Neural cell (in vitro differentiated cells): ENCODE results near the gene DND1. TPM values are rescaled to one million over a fixed set of nuclear protein-coding genes. Genes with fewer than 3 reads are reported as not detected.
"Not testable (repeated sequence)": the region's sequence is repeated elsewhere in the genome, so short reads cannot be mapped to it uniquely, and the experiment has no call there.

Experiments
- H2AFZ ChIP-seq: fragments of 200-600, 300-800 bp; sonication (generic), shearing (Covaris generic); 2 replicates; pipeline ENCODE4 v1.6.0; 2014; ENCODE audit warnings: low read depth, mild to moderate bottlenecking, antibody characterized with exemption, low read length, moderate library complexity
- H3F3A ChIP-seq: fragments of 200-600 bp; shearing (Covaris generic); 2 replicates; pipeline ENCODE4 v1.6.1; 2016; ENCODE audit warnings: mild to moderate bottlenecking, moderate library complexity, mixed read lengths, antibody characterized with exemption, low read length; ENCODE audit not compliant: insufficient read depth, poor library complexity, severe bottlenecking
- H3K27ac ChIP-seq: fragments of 200-600, 300-800 bp; sonication (generic), shearing (Covaris generic); 2 replicates; pipeline ENCODE4 v1.5.1; 2014; ENCODE audit warnings: mild to moderate bottlenecking, low read length, moderate library complexity
- H3K27me3 ChIP-seq: fragments of 300-800, 200-600 bp; sonication (generic), shearing (Covaris generic); 2 replicates; pipeline ENCODE4 v1.6.0; 2014; ENCODE audit warnings: mild to moderate bottlenecking, low read depth, low read length, moderate library complexity; ENCODE audit not compliant: insufficient read depth
- H3K36me3 ChIP-seq: fragments of 300-800, 200-600 bp; sonication (generic), shearing (Covaris generic); 2 replicates; pipeline ENCODE4 v1.5.1; 2014; ENCODE audit warnings: mild to moderate bottlenecking, antibody characterized with exemption, low read length, moderate library complexity; ENCODE audit not compliant: insufficient read depth
- H3K4me2 ChIP-seq: fragments of 300-800, 200-600 bp; sonication (generic), shearing (Covaris generic); 2 replicates; pipeline ENCODE4 v1.6.0; 2014; ENCODE audit warnings: mild to moderate bottlenecking, low read length
- H3K4me3 ChIP-seq: fragments of 300-800, 200-600 bp; sonication (generic), shearing (Covaris generic); 2 replicates; pipeline ENCODE4 v1.5.1; 2014; ENCODE audit warnings: mild to moderate bottlenecking, low read length, moderate library complexity
- H3K79me2 ChIP-seq: fragments of 200-600 bp; shearing (Covaris generic); replicated peaks from 2 replicates; pipeline ENCODE4 v1.6.0; 2014; ENCODE audit warnings: mild to moderate bottlenecking, low read length, moderate library complexity; ENCODE audit not compliant: insufficient read depth
- H3K9ac ChIP-seq: fragments of 300-800, 200-600 bp; sonication (generic), shearing (Covaris generic); 2 replicates; pipeline ENCODE4 v1.6.1; 2016; ENCODE audit warnings: mild to moderate bottlenecking, low read length, mixed read lengths
- H3K9me2 ChIP-seq: fragments of 200-600 bp; shearing (Covaris generic); 2 replicates; pipeline ENCODE4 v1.6.1; 2016; ENCODE audit warnings: mild to moderate bottlenecking, low read length, mixed read lengths; ENCODE audit not compliant: insufficient read depth
- H3K9me3 ChIP-seq: fragments of 200-600, 300-800 bp; sonication (generic), shearing (Covaris generic); 2 replicates; pipeline ENCODE4 v1.6.1; 2016; ENCODE audit warnings: mild to moderate bottlenecking, mixed run types, low read length, moderate library complexity, mixed read lengths
- H4K20me1 ChIP-seq: fragments of 200-600 bp; shearing (Covaris generic); 2 replicates; pipeline ENCODE4 v1.6.1; 2016; ENCODE audit warnings: mild to moderate bottlenecking, mixed run types; ENCODE audit not compliant: insufficient read depth
- EP300 ChIP-seq: fragments of 450-650 bp; conservative IDR thresholded peaks from 2 replicates; pipeline ENCODE4 v1.6.1; 2014; ENCODE audit warnings: antibody characterized with exemption, mild to moderate bottlenecking, moderate library complexity; ENCODE audit not compliant: poor library complexity, severe bottlenecking
- MXI1 ChIP-seq: fragments of 450-650 bp; conservative IDR thresholded peaks from 2 replicates; pipeline ENCODE4 v1.6.1; 2014; ENCODE audit warnings: antibody characterized with exemption, mild to moderate bottlenecking; ENCODE audit not compliant: poor library complexity, severe bottlenecking
- RAD21 ChIP-seq: fragments of 450-650 bp; conservative IDR thresholded peaks from 2 replicates; pipeline ENCODE4 v1.6.1; 2014; ENCODE audit warnings: antibody characterized with exemption, mild to moderate bottlenecking, moderate library complexity
- SMC3 ChIP-seq: fragments of 450-650 bp; conservative IDR thresholded peaks from 2 replicates; pipeline ENCODE4 v1.6.1; 2014; ENCODE audit warnings: antibody characterized with exemption, mild to moderate bottlenecking, moderate library complexity; ENCODE audit not compliant: poor library complexity
- polyA plus RNA-seq: library from polyadenylated mRNA; depleted of rRNA; stranded (reverse); fragments of >200 nt; gene quantifications from 2 replicates; pipeline ENCODE4 v1.2.3, GENCODE V29; 2014
- small RNA-seq, 3 experiments: library from RNA; depleted of rRNA; stranded (forward); fragments of <200 nt; gene quantifications; one replicate each; pipeline ENCODE3, GENCODE V24; 2012
- TF ChIP-seq, protein P1 (sequence below): fragments of 450-650 bp; IDR thresholded peaks from 2 replicates; pipeline ENCODE4 v1.5.1; 2014; ENCODE audit warnings: antibody characterized with exemption, mild to moderate bottlenecking, moderate library complexity; ENCODE audit not compliant: poor library complexity, severe bottlenecking
- TF ChIP-seq, protein P2 (sequence below): IDR thresholded peaks from 2 replicates; pipeline ENCODE4 v1.6.1; 2012; ENCODE audit warnings: borderline replicate concordance

The DND1 gene
- polyA plus RNA-seq, 1 donor from 2014 or later, result 4.4 TPM

DNA sequence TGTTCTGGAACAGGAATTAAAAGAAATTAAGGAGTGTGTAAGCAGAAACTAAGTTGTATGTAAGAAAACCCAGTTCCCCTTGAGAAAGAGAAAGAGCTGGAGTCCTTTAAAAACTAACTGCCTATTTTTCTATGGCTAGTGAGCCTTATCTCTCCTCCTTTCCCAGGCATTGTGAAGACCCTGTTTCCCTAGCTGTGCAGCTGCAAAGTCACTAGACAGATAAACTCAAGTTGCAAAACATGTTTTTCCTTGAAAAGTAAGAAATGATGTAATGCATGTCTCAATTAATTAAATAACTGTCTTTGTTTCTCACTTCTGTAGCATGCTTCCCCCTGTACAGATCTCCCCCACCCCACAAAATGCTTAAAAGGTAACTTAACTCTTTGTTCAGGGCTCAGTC lies 50.3 kb downstream of the DND1 start:
- not testable (repeated sequence) for H3K9me3 ChIP-seq, H4K20me1 ChIP-seq, H2AFZ ChIP-seq, H3K4me2 ChIP-seq, H3K9me2 ChIP-seq, H3K36me3 ChIP-seq, H3F3A ChIP-seq, H3K9ac ChIP-seq, H3K27me3 ChIP-seq, H3K27ac ChIP-seq, H3K79me2 ChIP-seq, H3K4me3 ChIP-seq

DNA sequence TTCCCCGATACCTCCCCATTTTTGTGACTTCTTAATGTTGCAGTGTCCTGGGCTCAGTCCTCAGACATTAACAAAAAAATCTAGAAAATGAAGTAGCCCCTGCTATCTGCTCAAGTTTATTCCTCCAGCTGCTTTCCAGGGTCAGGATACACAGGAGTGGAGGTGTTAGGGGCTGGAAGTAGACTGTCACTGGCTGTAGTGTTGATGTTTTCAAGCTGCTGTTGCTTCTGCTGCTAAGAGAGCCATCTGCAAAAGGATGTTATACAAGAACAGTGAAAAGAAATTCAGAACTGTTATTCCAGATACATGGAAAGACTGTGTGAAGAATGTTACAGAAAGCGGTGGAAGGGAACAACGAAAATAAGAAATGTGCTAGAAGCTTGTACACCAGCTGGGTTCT lies 51.1 kb downstream of the DND1 start:
- no peaks in the 10 kb centered on the region for H3K79me2 ChIP-seq
- no peak overlapping the region for H2AFZ ChIP-seq
- H3K4me2 ChIP-seq, result no peak overlapping the region
- no peak for TF ChIP-seq SMC3
- TF ChIP-seq, protein P1, sequence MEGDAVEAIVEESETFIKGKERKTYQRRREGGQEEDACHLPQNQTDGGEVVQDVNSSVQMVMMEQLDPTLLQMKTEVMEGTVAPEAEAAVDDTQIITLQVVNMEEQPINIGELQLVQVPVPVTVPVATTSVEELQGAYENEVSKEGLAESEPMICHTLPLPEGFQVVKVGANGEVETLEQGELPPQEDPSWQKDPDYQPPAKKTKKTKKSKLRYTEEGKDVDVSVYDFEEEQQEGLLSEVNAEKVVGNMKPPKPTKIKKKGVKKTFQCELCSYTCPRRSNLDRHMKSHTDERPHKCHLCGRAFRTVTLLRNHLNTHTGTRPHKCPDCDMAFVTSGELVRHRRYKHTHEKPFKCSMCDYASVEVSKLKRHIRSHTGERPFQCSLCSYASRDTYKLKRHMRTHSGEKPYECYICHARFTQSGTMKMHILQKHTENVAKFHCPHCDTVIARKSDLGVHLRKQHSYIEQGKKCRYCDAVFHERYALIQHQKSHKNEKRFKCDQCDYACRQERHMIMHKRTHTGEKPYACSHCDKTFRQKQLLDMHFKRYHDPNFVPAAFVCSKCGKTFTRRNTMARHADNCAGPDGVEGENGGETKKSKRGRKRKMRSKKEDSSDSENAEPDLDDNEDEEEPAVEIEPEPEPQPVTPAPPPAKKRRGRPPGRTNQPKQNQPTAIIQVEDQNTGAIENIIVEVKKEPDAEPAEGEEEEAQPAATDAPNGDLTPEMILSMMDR, result no peak
- no peak for TF ChIP-seq RAD21
- TF ChIP-seq MXI1, result no peak
- TF ChIP-seq, protein P2, sequence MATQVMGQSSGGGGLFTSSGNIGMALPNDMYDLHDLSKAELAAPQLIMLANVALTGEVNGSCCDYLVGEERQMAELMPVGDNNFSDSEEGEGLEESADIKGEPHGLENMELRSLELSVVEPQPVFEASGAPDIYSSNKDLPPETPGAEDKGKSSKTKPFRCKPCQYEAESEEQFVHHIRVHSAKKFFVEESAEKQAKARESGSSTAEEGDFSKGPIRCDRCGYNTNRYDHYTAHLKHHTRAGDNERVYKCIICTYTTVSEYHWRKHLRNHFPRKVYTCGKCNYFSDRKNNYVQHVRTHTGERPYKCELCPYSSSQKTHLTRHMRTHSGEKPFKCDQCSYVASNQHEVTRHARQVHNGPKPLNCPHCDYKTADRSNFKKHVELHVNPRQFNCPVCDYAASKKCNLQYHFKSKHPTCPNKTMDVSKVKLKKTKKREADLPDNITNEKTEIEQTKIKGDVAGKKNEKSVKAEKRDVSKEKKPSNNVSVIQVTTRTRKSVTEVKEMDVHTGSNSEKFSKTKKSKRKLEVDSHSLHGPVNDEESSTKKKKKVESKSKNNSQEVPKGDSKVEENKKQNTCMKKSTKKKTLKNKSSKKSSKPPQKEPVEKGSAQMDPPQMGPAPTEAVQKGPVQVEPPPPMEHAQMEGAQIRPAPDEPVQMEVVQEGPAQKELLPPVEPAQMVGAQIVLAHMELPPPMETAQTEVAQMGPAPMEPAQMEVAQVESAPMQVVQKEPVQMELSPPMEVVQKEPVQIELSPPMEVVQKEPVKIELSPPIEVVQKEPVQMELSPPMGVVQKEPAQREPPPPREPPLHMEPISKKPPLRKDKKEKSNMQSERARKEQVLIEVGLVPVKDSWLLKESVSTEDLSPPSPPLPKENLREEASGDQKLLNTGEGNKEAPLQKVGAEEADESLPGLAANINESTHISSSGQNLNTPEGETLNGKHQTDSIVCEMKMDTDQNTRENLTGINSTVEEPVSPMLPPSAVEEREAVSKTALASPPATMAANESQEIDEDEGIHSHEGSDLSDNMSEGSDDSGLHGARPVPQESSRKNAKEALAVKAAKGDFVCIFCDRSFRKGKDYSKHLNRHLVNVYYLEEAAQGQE, result no peak
- no peak for TF ChIP-seq EP300
- H4K20me1 ChIP-seq, result no peaks in the 10 kb centered on the region
- no peaks in the 10 kb centered on the region for H3F3A ChIP-seq
- no peak overlapping the region for H3K4me3 ChIP-seq
- no peaks in the 10 kb centered on the region for H3K27me3 ChIP-seq
- no peaks in the 10 kb centered on the region for H3K9me2 ChIP-seq
- H3K9me3 ChIP-seq, result no peaks in the 10 kb centered on the region
- H3K36me3 ChIP-seq, result no peaks in the 10 kb centered on the region
- no peak overlapping the region for H3K9ac ChIP-seq
- H3K27ac ChIP-seq, result no peak overlapping the region

Small RNA genes lying within 50 kb of the gene (small RNA-seq; reads per million reads assigned to genes)
- gene VTRNA1-1, result 2.5 to 8.7 (median 3.8) reads per million in 3 experiments
- 0 reads per million in 3 experiments for gene VTRNA1-2

Other genes starting within 250 kb of the DND1 start
- 1.0 TPM in 1 of 2 replicates, not detected in the other for gene EIF4EBP3, start 125.9 kb downstream of the DND1 start, polyA plus RNA-seq
- 73.5 and 76.2 TPM in 2 replicates for gene SRA1, start 116.1 kb downstream of the DND1 start, polyA plus RNA-seq
- gene APBB3, start 109.0 kb downstream of the DND1 start, polyA plus RNA-seq, result 131 and 149 TPM in 2 replicates
- 8.1 and 8.8 TPM in 2 replicates for gene SLC35A4, start 108.7 kb downstream of the DND1 start, polyA plus RNA-seq
- gene CD14, start 40.4 kb downstream of the DND1 start, polyA plus RNA-seq, result 1.5 TPM in 1 of 2 replicates, not detected in the other
- gene TMCO6, start 34.1 kb downstream of the DND1 start, polyA plus RNA-seq, result 23.5 and 37.5 TPM in 2 replicates
- 131 and 162 TPM in 2 replicates for gene NDUFA2, start 25.9 kb downstream of the DND1 start, polyA plus RNA-seq
- 202 and 264 TPM in 2 replicates for gene IK, start 25.7 kb downstream of the DND1 start, polyA plus RNA-seq
- gene WDR55, start 8.7 kb downstream of the DND1 start, polyA plus RNA-seq, result 20.4 and 20.7 TPM in 2 replicates
- 76.3 and 80.2 TPM in 2 replicates for gene HARS1, start 17.8 kb upstream of the DND1 start, polyA plus RNA-seq
- 93.9 and 102 TPM in 2 replicates for gene HARS2, start 17.9 kb upstream of the DND1 start, polyA plus RNA-seq
- gene ZMAT2, start 26.9 kb upstream of the DND1 start, polyA plus RNA-seq, result 148 and 170 TPM in 2 replicates
- gene PCDHA1, start 112.6 kb upstream of the DND1 start, polyA plus RNA-seq, result 0.28 TPM in 1 of 2 replicates, not detected in the other
- gene PCDHA2, start 121.3 kb upstream of the DND1 start, polyA plus RNA-seq, result 8.7 and 9.9 TPM in 2 replicates
- 1.7 and 3.0 TPM in 2 replicates for gene PCDHA3, start 127.5 kb upstream of the DND1 start, polyA plus RNA-seq
- gene PCDHA4, start 133.5 kb upstream of the DND1 start, polyA plus RNA-seq, result 43.6 and 47.6 TPM in 2 replicates
- 1.4 and 2.2 TPM in 2 replicates for gene PCDHA5, start 148.0 kb upstream of the DND1 start, polyA plus RNA-seq
- gene PCDHA6, start 154.4 kb upstream of the DND1 start, polyA plus RNA-seq, result 2.5 and 3.6 TPM in 2 replicates
- gene PCDHA7, start 160.7 kb upstream of the DND1 start, polyA plus RNA-seq, result 2.9 and 3.3 TPM in 2 replicates
- gene PCDHA8, start 167.6 kb upstream of the DND1 start, polyA plus RNA-seq, result 0.66 and 1.4 TPM in 2 replicates
- 0.56 and 0.88 TPM in 2 replicates for gene PCDHA9, start 174.8 kb upstream of the DND1 start, polyA plus RNA-seq
- 5.5 and 6.7 TPM in 2 replicates for gene PCDHA10, start 182.3 kb upstream of the DND1 start, polyA plus RNA-seq
- 5.3 and 7.3 TPM in 2 replicates for gene PCDHA11, start 195.4 kb upstream of the DND1 start, polyA plus RNA-seq
- 12.8 and 13.9 TPM in 2 replicates for gene PCDHA12, start 201.7 kb upstream of the DND1 start, polyA plus RNA-seq
- gene PCDHA13, start 208.5 kb upstream of the DND1 start, polyA plus RNA-seq, result 0.89 and 1.2 TPM in 2 replicates